K562 (cell line): ENCODE data around the gene SND1. TPM values are rescaled to one million over a fixed set of nuclear protein-coding genes. Genes with fewer than 3 reads are reported as not detected.

Source experiments
- BDP1 ChIP-seq: IDR thresholded peaks from 3 replicates; pipeline ENCODE4 v1.6.1; 2011; ENCODE audit not compliant: insufficient read length, insufficient read depth
- CCAR2 ChIP-seq: fragments of 200-400 bp; formaldehyde crosslinking; IDR thresholded peaks from 2 replicates; pipeline ENCODE4 v1.6.1; 2017; ENCODE audit warnings: mild to moderate bottlenecking, low read depth, low read length
- CREB3L1 ChIP-seq: fragments of 450-650 bp; IDR thresholded peaks from 2 replicates; pipeline ENCODE4 v1.6.1; 2014; ENCODE audit warnings: low read depth, mild to moderate bottlenecking, moderate library complexity, borderline replicate concordance
- JUNB ChIP-seq: fragments of 450-650 bp; formaldehyde crosslinking; conservative IDR thresholded peaks from 2 replicates; pipeline ENCODE4 v1.4.0; 2020; ENCODE audit warnings: mild to moderate bottlenecking
- TAF9B ChIP-seq: fragments of 450-650 bp; IDR thresholded peaks from 2 replicates; pipeline ENCODE4 v1.6.1; 2018; ENCODE audit warnings: mild to moderate bottlenecking; ENCODE audit not compliant: partially characterized antibody
- TFE3 ChIP-seq: fragments of 450-650 bp; formaldehyde crosslinking; IDR thresholded peaks from 2 replicates; pipeline ENCODE4 v1.4.0; 2020; ENCODE audit warnings: mild to moderate bottlenecking, mixed read lengths
- ZBTB40 ChIP-seq, 2 experiments: fragments of 450-650 bp in 1 of 2; sonication (generic) in 1 of 2; formaldehyde crosslinking in 1 of 2; IDR thresholded peaks; 2 replicates each; pipeline versions ENCODE4 v1.7.1 to v1.9.0; 2016 to 2022; ENCODE audit warnings: inconsistent platforms in 1 of 2, mild to moderate bottlenecking in 1 of 2, missing genetic modification reagents in 1 of 2
- ZC3H11A ChIP-seq: IDR thresholded peaks from 2 replicates; pipeline ENCODE4 v1.6.1; 2012; ENCODE audit warnings: low read depth, low read length, improper control_type of control experiment
- ZKSCAN1 ChIP-seq: fragments of 150-350 bp; IDR thresholded peaks from 2 replicates; pipeline ENCODE4 v1.6.1; 2016; ENCODE audit warnings: low read depth, low read length
- ZNF408 ChIP-seq: fragments of 250-450 bp; sonication (Bioruptor Pico); IDR thresholded peaks from 2 replicates; pipeline ENCODE4 v1.4.0; 2020; ENCODE audit warnings: low read depth, mild to moderate bottlenecking, moderate library complexity
- polyA plus RNA-seq, 8 experiments: library from polyadenylated mRNA; depleted of rRNA in 4 of 8; stranded (reverse) in 5 of 8; unstranded in 3 of 8; fragments of >200 nt; fragmentation: Nextera tagmentation in 2 of 8; fragmentation: Illumina TruSeq in 1 of 8; extraction: Ambion mirVana in 2 of 8; extraction: Trizol in 1 of 8; gene quantifications; 2 replicates each; pipeline versions ENCODE4 v1.2.1 to v1.2.3, GENCODE V29; 2011 to 2014; ENCODE audit warnings: inconsistent platforms in 1 of 8, missing spikeins in 1 of 8
- total RNA-seq, 7 experiments: library from RNA; depleted of rRNA in 6 of 7; stranded (reverse); fragments of >200 nt in 6 of 7; fragmentation: Illumina TruSeq in 2 of 7; extraction: Trizol in 2 of 7; gene quantifications; 2 replicates each; pipeline versions ENCODE4 v1.2.1 to v1.2.3, GENCODE V29; 2011 to 2021; ENCODE audit warnings: low replicate concordance in 1 of 7
- TF ChIP-seq, protein P1 (sequence below): fragments of 450-650 bp; IDR thresholded peaks from 2 replicates; pipeline ENCODE4 v1.6.1; 2016; ENCODE audit warnings: missing biosample characterization, missing genetic modification characterization

The SND1 gene
- total and polyA plus RNA-seq, 9 of the 15 experiments (the other 6 are each of a cell fraction or from before 2014, with no cell fraction given), result 46.5 to 307 (median 191) TPM

GRCh38 chr7:127905491-127906330 is 253.7 kb downstream of the SND1 start (continued):
- TF ChIP-seq ZBTB40 (IDR thresholded peaks at IDR 0.05) (no peak), ZBTB40 (CRISPR knock-in tag; IDR thresholded peaks at IDR 0.05) (no peak), TAF9B (no peak), BDP1 (no peak), ZKSCAN1 (no peak), ZNF408 (CRISPR knock-in tag) (no peak), TFE3 (CRISPR knock-in tag) (no peak), CREB3L1 (no peak), JUNB (CRISPR knock-in tag) (no peak), CCAR2 (no peak), ZC3H11A (no peak)
- TF ChIP-seq, protein P1, sequence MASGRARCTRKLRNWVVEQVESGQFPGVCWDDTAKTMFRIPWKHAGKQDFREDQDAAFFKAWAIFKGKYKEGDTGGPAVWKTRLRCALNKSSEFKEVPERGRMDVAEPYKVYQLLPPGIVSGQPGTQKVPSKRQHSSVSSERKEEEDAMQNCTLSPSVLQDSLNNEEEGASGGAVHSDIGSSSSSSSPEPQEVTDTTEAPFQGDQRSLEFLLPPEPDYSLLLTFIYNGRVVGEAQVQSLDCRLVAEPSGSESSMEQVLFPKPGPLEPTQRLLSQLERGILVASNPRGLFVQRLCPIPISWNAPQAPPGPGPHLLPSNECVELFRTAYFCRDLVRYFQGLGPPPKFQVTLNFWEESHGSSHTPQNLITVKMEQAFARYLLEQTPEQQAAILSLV (tag), result no peak
